Thyroid gland (tissue), 4 donors: ENCODE data around the gene CNOT11.

Experiments
- POLR2A ChIP-seq, 2 donors: fragments of 450-650 bp; IDR thresholded peaks; one replicate each; pipeline ENCODE4 v1.6.1; 2017; ENCODE audit warnings: antibody characterized with exemption in 2 of 2, mild to moderate bottlenecking in 2 of 2, moderate library complexity in 1 of 2
- TF ChIP-seq, protein P1 (sequence below), 6 experiments: fragments of 200-600 bp in 3 of 6; fragments of 450-650 bp in 3 of 6; sonication (generic) in 3 of 6; IDR thresholded peaks; one replicate each; pipeline ENCODE4 v1.5.1; 2016 to 2019; ENCODE audit warnings: antibody characterized with exemption in 6 of 6, mild to moderate bottlenecking in 2 of 6, inconsistent platforms in 1 of 6, moderate library complexity in 1 of 6

DNA sequence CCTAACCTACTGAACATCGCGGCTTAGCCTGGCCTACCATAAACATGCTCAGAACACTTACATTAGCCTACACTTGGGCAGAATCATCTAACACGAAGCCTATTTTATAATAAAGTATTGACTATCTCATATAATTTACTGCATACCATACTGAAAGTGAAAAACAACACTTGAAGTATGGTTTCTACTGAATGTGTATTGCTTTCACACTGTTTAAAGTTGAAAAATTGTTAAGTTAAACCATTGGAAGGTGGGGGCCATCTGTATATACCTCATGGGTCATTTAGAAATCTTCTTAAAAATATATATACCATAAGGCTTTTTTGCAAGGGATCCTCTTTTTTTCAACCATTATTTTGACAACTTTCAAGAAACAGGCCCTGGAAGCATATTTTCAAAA lies 39.3 kb downstream of the CNOT11 start:
- TF ChIP-seq, protein P1, sequence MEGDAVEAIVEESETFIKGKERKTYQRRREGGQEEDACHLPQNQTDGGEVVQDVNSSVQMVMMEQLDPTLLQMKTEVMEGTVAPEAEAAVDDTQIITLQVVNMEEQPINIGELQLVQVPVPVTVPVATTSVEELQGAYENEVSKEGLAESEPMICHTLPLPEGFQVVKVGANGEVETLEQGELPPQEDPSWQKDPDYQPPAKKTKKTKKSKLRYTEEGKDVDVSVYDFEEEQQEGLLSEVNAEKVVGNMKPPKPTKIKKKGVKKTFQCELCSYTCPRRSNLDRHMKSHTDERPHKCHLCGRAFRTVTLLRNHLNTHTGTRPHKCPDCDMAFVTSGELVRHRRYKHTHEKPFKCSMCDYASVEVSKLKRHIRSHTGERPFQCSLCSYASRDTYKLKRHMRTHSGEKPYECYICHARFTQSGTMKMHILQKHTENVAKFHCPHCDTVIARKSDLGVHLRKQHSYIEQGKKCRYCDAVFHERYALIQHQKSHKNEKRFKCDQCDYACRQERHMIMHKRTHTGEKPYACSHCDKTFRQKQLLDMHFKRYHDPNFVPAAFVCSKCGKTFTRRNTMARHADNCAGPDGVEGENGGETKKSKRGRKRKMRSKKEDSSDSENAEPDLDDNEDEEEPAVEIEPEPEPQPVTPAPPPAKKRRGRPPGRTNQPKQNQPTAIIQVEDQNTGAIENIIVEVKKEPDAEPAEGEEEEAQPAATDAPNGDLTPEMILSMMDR (IDR thresholded peaks at IDR 0.05) = no peak
- TF ChIP-seq POLR2A (IDR thresholded peaks at IDR 0.05) = no peak
